GM19438 (cell line): ENCODE measurements around the gene NOS1AP.

Source experiments
- ATAC-seq: cut with Tn5 transposase; IDR thresholded peaks from one replicate; pipeline ENCODE4 v1.9.1; 2021; ENCODE audit warnings: low read depth; ENCODE audit not compliant: unreplicated experiment

The NOS1AP gene

DNA sequence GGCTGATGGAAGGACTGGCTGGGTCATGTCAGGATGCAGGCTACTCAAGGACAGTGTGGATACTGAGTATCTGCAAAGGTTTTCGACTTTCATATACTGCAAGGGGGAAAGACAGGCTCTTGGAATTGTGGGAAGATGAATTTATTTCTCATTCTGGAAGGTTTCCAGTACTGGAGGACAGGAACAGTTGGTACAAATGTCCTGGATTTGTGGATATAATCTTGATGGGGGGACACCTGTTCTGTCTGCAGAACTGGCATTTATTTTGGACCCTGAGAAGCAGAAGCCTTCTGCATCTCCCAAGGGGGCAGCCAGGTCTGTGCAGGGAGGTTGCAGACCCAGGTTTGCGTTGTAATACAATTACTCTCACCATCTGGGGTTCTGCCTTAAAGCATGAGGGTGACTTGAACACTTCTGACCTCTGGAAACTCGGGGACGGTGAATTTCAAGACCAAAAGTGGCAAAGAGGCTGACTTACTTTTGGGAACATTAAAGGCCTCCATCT lies 65.8 kb downstream of the NOS1AP start:
- no peak for ATAC-seq

DNA sequence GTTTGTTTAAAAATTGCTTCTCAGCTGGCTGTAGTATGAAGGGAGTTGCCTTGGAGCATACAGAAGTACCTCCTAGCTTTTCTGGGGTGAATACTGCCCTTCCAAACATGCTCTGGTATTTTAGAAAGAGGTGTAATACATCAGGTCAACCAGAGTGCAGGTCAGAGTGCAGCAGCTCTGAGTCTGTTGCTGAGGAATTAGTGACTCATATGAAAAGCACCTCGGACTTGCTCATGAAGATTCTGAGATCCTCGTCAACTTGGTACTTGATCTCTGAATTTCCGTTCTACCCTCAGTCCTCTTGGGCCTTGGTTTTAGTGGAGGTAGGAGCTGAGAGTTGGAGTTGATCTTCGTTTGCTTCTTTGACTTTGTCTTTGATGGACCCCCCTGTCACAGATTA lies 67.3 kb downstream of the NOS1AP start:
- ATAC-seq = no peak

GRCh38 chr1:162137179-162137960 lies 67.9 kb downstream of the NOS1AP start:
- ATAC-seq = no peak

GRCh38 chr1:162138112-162138511 lies 68.6 kb downstream of the NOS1AP start:
- ATAC-seq = no peak

- no peak for ATAC-seq
These were observed 69.2 kb downstream of the NOS1AP start for GRCh38 chr1:162138599-162139181.

DNA sequence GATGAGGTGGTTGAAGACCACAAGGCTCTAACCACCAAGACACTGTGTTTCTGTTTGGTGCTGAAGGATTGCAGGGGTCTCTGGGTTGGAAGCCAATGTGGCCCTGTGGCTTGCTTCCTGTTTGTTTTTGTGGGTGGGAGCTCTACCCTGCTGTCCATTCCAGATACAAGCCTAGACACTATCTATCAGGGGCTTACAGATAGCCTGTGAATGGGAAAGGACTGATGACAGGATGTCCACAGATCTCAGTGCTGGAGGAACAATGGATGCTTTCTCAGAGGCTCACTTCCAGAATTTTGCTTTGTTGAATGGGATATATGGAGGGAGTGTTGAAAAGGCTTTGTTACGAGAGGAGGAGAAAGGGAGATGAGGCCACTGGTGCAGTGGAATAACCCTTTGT lies 69.7 kb downstream of the NOS1AP start:
- no peak for ATAC-seq

GRCh38 chr1:162141281-162142054 lies 72.0 kb downstream of the NOS1AP start:
- ATAC-seq = no peak

DNA sequence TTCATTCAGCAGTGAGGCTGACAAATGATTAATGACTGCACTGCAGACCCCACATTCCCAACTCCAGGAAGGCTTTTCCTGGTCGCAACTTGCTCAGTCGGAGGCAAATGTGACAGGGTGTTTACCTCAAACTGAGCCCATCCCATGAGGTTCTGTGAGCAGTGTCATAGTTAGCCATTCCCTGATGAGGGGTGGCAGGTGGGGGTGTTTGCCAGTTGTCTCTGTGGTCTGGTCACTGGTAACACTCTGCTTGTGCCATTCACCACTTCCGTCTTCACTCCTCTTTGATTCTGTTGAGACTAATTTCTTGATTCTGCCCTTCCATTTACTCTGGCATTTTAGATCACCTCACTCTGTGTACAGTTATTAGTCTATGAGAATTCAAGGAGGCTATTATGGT lies 73.5 kb downstream of the NOS1AP start:
- ATAC-seq = no peak

GRCh38 chr1:162144268-162144667 lies 74.8 kb downstream of the NOS1AP start:
- no peak for ATAC-seq

GRCh38 chr1:162144853-162145252 lies 75.4 kb downstream of the NOS1AP start:
- no peak for ATAC-seq

DNA sequence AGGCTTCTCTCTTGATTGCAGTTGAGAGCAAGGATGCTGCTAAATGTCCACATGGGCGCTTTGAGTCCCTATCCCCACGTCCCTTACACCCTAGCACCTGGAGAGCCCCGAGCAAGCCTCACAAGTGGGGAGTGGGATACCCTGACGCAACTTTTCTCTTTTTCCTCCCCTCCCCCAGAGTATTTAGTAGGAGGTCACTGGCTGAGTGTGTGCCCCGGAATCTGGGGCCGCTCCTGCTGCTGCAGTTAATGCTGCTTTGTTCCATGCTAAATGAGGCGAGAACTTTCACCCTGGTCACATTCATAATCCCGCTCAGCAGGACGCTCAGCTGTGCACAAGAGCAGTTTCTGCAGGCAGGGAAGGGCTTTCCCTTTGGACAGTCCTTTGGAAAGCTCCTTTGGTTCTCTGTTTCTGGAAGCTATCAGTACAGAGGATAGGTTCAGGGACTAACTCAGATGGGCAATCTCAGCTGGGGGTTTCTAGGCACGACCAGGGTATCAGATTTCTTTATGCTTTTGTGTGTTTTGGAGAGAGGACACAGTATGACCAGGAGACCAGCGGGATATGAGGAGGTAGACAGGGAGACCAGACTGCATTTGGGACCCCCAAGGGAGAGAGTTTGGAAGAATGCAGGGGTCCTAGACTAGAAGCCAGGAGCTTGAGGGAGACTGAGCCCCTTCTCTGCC lies 75.9 kb downstream of the NOS1AP start:
- no peak for ATAC-seq

DNA sequence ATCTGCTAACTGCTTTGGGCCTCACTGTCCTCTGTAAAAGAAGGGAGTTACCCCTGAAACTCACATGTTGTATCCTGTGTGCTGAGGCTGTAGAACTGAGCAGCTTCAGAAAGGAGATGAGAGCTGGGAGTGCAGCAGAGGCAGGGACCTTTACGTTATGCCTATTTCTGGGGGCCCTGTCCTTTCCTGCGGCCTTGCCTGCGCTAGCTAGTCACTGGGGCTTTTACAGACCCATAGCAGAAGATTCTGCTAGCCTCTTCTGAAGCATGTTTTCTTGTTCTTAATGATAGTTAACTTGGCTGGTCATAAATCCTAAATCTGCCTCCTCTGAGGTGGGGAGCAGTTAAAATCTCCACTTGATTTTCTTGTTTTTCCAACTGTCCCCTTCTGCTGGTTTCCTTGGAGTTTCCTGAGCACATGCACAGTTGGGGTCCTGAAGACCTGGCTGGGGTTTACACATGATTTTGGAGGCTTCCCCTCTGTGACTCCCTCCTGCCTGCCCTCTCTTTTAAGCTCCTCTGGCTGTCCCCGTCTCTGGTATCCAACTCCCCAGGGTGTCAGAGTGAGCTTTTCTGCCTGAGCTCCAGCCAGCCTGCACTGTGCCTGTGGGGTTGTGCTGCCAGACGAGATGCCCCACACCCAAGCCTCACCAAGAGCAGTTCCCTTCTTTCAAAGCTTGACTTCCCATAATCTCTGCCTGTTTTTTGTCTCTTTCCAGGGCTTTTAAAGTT lies 76.6 kb downstream of the NOS1AP start:
- no peak for ATAC-seq

DNA sequence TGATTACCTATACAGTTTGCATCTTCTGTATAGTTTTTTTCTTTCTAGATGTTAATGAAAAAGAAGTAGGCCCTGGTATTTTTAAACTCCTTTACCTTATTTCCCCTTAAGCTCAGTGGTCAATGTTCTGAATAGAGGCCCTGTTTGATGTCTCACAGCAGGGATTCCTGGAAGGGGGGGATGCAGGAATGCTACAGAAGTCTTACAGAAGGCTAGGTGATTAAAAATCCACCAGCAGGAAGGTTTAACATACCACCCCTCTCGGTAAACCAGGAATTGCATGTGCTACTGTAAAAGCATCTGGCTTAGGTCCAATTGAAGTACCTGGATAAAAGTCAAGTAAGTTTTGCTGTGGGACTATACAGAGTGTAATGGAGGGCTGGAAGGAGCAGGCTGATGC lies 78.3 kb downstream of the NOS1AP start:
- ATAC-seq = no peak

- no peak for ATAC-seq
These were observed 80.6 kb downstream of the NOS1AP start for GRCh38 chr1:162150112-162150511.

- ATAC-seq = no peak
These were observed 82.7 kb downstream of the NOS1AP start for GRCh38 chr1:162151900-162152829.

GRCh38 chr1:162153374-162153773 lies 83.9 kb downstream of the NOS1AP start:
- ATAC-seq = no peak

GRCh38 chr1:162157469-162157868 lies 88.0 kb downstream of the NOS1AP start:
- no peak for ATAC-seq

DNA sequence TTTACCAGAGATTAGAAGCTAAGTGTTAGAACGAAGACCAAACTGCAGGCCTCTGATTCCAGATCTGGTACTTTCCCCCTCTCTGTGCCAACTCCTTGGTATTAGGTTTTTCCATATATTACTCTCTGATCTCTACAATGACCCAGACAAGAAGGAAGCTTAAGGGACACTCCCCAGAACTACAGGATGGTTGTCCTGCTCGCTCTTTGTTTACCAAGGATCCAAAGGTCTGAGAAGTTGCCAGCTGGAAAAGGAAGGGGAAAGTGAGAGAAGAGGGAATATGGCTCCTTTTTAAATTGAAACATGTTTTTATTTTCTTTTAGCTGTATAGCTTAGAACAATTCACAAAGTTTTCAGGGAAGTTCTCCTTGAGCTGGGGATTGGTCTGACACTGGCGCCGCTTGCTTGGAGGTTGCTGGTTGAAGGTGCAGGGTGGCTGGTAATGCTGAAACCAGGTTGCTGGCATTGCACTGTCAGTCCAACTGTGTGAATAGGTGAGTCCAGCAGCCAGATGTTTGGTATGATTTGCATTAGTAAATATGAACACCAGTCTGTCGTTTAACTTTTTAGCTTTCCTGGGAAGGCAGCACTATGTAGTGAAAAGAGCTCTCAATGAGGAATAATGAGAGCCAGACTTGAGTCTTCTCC lies 89.3 kb downstream of the NOS1AP start:
- no peak for ATAC-seq

GRCh38 chr1:162159515-162159914 lies 90.0 kb downstream of the NOS1AP start:
- no peak for ATAC-seq
